Measurements from ENCODE around the gene SNRPD3.

DNA sequence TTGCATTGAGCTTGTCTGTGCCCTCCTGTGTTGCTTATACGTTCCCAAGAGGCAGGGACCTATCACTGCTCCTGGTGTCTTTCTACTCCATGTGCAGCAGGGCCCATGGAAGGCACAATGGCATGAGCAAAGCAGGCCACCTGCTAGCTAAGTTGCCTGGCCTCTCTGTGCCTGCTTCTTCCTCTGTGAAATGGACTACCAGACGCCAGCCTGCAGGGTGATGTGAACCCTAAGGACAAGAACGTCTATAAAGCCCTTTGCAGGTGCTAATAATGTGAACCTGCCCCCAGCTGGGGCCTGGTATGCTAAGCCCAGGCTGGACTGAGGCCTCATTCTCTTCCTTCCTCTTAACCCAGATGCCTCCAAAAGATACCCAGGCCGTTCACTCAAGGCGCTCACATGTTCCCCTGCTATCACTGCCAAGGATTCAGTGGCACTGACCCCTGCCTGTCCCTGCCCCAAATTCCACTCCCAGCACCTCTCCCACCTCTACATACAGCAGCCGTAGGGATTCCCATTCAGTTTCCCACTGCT lies 4.8 kb upstream of the SNRPD3 start:
- TF ChIP-seq, protein P1, sequence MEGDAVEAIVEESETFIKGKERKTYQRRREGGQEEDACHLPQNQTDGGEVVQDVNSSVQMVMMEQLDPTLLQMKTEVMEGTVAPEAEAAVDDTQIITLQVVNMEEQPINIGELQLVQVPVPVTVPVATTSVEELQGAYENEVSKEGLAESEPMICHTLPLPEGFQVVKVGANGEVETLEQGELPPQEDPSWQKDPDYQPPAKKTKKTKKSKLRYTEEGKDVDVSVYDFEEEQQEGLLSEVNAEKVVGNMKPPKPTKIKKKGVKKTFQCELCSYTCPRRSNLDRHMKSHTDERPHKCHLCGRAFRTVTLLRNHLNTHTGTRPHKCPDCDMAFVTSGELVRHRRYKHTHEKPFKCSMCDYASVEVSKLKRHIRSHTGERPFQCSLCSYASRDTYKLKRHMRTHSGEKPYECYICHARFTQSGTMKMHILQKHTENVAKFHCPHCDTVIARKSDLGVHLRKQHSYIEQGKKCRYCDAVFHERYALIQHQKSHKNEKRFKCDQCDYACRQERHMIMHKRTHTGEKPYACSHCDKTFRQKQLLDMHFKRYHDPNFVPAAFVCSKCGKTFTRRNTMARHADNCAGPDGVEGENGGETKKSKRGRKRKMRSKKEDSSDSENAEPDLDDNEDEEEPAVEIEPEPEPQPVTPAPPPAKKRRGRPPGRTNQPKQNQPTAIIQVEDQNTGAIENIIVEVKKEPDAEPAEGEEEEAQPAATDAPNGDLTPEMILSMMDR (IDR thresholded peaks at IDR 0.05; ENCODE audit: low read depth, low read length), result no peak
- no peak for TF ChIP-seq EZH2phosphoT487 (IDR thresholded peaks at IDR 0.05; ENCODE audit: low read depth)
